VCaP (cell line): ENCODE measurements around the gene CHADL.

Experiments
- H3K27ac ChIP-seq: fragments of 450-650 bp; 2 replicates; pipeline ENCODE4 v1.5.1; 2017
- CTCF ChIP-seq: fragments of 450-650 bp; conservative IDR thresholded peaks from 2 replicates; pipeline ENCODE4 v1.5.1; 2017; ENCODE audit warnings: mild to moderate bottlenecking, moderate library complexity

CHADL gene

GRCh38 chr22:41254230-41254629, 13.5 kb upstream of the CHADL start:
- TF ChIP-seq CTCF, result no peak
- H3K27ac ChIP-seq, result no peak overlapping the region

- TF ChIP-seq CTCF, result no peak
Measured at GRCh38 chr22:41252365-41252764, 11.6 kb upstream of the CHADL start.

GRCh38 chr22:41250127-41250526, 9.4 kb upstream of the CHADL start:
- no peak for TF ChIP-seq CTCF
- no peak overlapping the region for H3K27ac ChIP-seq

More at GRCh38 chr22:41252365-41252764, 11.6 kb upstream of the CHADL start:
- no peak overlapping the region for H3K27ac ChIP-seq

- H3K27ac ChIP-seq, result no peak overlapping the region
- no peak for TF ChIP-seq CTCF
Measured at GRCh38 chr22:41249442-41249841, 8.7 kb upstream of the CHADL start.

GRCh38 chr22:41248758-41249157, 8.0 kb upstream of the CHADL start:
- H3K27ac ChIP-seq, result no peak overlapping the region
- TF ChIP-seq CTCF, result no peak

GRCh38 chr22:41248314-41248713, 7.6 kb upstream of the CHADL start:
- TF ChIP-seq CTCF, result no peak
- H3K27ac ChIP-seq, result no peak overlapping the region

GRCh38 chr22:41247703-41248102, 7.0 kb upstream of the CHADL start:
- TF ChIP-seq CTCF, result no peak
- H3K27ac ChIP-seq, result no peak overlapping the region

GRCh38 chr22:41245917-41246499, 5.3 kb upstream of the CHADL start:
- H3K27ac ChIP-seq, result no peak overlapping the region
- peak; percentile 11; the same call in 1 of the 2 replicates for TF ChIP-seq CTCF
